ENCODE results near the gene MST1R. TPM values are rescaled to one million over a fixed set of nuclear protein-coding genes. Genes with fewer than 3 reads are reported as not detected.
A peak's percentile ranks its signal among the peaks of the same experiment; 100 is the strongest.

The MST1R gene
- total RNA-seq, 1 donor from 2014 or later, result 1.1 TPM

DNA sequence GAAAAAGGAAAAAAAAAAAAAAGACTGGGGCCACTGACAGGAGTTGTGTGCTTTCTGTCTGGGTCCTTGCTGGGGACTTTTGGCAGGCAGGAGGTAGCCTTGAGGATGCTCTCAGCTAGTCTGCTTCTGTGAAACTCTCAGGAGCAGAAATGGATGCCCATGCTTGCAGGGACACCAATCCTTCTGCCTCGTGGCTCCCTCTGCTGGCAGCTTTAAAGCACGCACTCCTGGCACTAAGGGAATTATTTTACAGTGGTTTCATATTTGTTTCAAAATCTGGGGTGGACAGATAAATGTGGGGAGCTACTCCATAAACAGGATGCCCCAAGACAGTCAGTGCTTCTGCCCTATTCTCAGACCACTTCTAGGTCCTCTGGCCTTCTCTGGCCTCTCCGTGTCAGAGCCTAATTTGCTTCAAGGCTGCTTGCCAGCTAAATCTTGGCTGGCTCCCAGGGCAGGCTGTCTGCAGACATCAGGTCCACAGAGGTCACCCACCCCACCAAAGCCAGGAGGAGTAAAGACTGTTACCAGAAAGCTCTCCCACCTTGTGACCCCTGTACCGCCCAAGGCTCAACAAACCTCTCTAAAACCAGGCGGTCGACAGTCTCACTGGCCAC is 64.4 kb downstream of the MST1R start:
- Mint-ChIP-seq H3K4me1 (ENCODE audit: unreplicated experiment) (peaks cover 5% of the 10 kb centered on the region), H3K36me3 (ENCODE audit: unreplicated experiment) (no peaks in the 10 kb centered on the region), H3K9me3 (ENCODE audit: unreplicated experiment) (no peaks in the 10 kb centered on the region), H3K27ac (ENCODE audit: unreplicated experiment) (peak overlapping the region; percentile 31), H3K27me3 (ENCODE audit: unreplicated experiment) (no peaks in the 10 kb centered on the region), H3K4me3 (ENCODE audit: unreplicated experiment) (no peak overlapping the region)
- TF ChIP-seq, protein P1, sequence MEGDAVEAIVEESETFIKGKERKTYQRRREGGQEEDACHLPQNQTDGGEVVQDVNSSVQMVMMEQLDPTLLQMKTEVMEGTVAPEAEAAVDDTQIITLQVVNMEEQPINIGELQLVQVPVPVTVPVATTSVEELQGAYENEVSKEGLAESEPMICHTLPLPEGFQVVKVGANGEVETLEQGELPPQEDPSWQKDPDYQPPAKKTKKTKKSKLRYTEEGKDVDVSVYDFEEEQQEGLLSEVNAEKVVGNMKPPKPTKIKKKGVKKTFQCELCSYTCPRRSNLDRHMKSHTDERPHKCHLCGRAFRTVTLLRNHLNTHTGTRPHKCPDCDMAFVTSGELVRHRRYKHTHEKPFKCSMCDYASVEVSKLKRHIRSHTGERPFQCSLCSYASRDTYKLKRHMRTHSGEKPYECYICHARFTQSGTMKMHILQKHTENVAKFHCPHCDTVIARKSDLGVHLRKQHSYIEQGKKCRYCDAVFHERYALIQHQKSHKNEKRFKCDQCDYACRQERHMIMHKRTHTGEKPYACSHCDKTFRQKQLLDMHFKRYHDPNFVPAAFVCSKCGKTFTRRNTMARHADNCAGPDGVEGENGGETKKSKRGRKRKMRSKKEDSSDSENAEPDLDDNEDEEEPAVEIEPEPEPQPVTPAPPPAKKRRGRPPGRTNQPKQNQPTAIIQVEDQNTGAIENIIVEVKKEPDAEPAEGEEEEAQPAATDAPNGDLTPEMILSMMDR (IDR thresholded peaks at IDR 0.05), result peak; percentile 92
- DNase-seq (ENCODE audit: extremely low spot score, unreplicated experiment), result peak; percentile 90

Other genes starting within 250 kb of the MST1R start
- 98.5 and 105 TPM in 2 replicates for gene APEH, start 229.5 kb downstream of the MST1R start, total RNA-seq
- gene MST1, start 214.4 kb downstream of the MST1R start, total RNA-seq, result 35.9 and 38.3 TPM in 2 replicates
- 50.9 and 61.0 TPM in 2 replicates for gene RNF123, start 214.3 kb downstream of the MST1R start, total RNA-seq
- gene AMIGO3, start 184.2 kb downstream of the MST1R start, total RNA-seq, result not detected in 2 replicates
- gene GMPPB, start 179.9 kb downstream of the MST1R start, total RNA-seq, result 27.3 and 27.5 TPM in 2 replicates
- 60.1 and 66.9 TPM in 2 replicates for gene IP6K1, start 117.3 kb downstream of the MST1R start, total RNA-seq
- not detected in 2 replicates for gene CDHR4, start 104.0 kb downstream of the MST1R start, total RNA-seq
- gene INKA1, start 100.6 kb downstream of the MST1R start, total RNA-seq, result 5.1 and 5.2 TPM in 2 replicates
- 63.2 and 63.6 TPM in 2 replicates for gene UBA7, start 89.9 kb downstream of the MST1R start, total RNA-seq
- 3.4 and 5.3 TPM in 2 replicates for gene TRAIP, start 47.3 kb downstream of the MST1R start, total RNA-seq
- gene CAMKV, start 34.0 kb downstream of the MST1R start, total RNA-seq, result not detected in 2 replicates
- 12.8 and 13.8 TPM in 2 replicates for gene MON1A, start 25.9 kb upstream of the MST1R start, total RNA-seq
- 91.5 and 97.4 TPM in 2 replicates for gene RBM6, start 36.3 kb upstream of the MST1R start, total RNA-seq
- 213 and 225 TPM in 2 replicates for gene RBM5, start 185.0 kb upstream of the MST1R start, total RNA-seq

Measured in osteocyte (in vitro differentiated cells).